Neutrophil (primary cell): ENCODE data around the gene MON2.

Experiments
- H3K27ac ChIP-seq: fragments of 200-600 bp; sonication (generic); 2 replicates; pipeline ENCODE4 v1.5.1; 2016; ENCODE audit warnings: mild to moderate bottlenecking, moderate library complexity
- H3K27me3 ChIP-seq: fragments of 200-600 bp; sonication (generic); 2 replicates; pipeline ENCODE4 v1.6.0; 2016; ENCODE audit warnings: mild to moderate bottlenecking
- H3K36me3 ChIP-seq: fragments of 200-600 bp; sonication (generic); 2 replicates; pipeline ENCODE4 v1.5.1; 2017
- H3K4me1 ChIP-seq, 2 experiments: fragments of 200-600 bp in 1 of 2; sonication (generic) in 1 of 2; 1 replicate in 1 of 2; 2 replicates in 1 of 2; pipeline versions ENCODE4 v1.5.1 to v1.6.1; 2013 to 2016; ENCODE audit warnings: low read depth in 1 of 2, low read length in 1 of 2, mild to moderate bottlenecking in 1 of 2, moderate library complexity in 1 of 2; ENCODE audit not compliant: control insufficient read depth in 1 of 2, insufficient read depth in 1 of 2
- H3K4me3 ChIP-seq, 2 experiments: fragments of 200-600 bp in 1 of 2; sonication (generic) in 1 of 2; 1 replicate in 1 of 2; 2 replicates in 1 of 2; pipeline ENCODE4 v1.5.1; 2013 to 2016; ENCODE audit warnings: low read depth in 1 of 2, low read length in 1 of 2, mild to moderate bottlenecking in 1 of 2, moderate library complexity in 1 of 2
- H3K9me3 ChIP-seq: fragments of 200-600 bp; sonication (generic); 2 replicates; pipeline ENCODE4 v1.5.1; 2016
- CTCF ChIP-seq: fragments of 200-600 bp; sonication (generic); IDR thresholded peaks from 2 replicates; pipeline ENCODE4 v1.5.1; 2016; ENCODE audit warnings: antibody characterized with exemption

Gene MON2

GRCh38 chr12:62466594-62467491 lies at the start of gene MON2:
MON2 (plus strand) TSS chr12:62466826; CDS start chr12:62467208, 382 bp downstream.
- Histone ChIP-seq H3K36me3 (no peaks in the 10 kb centered on the region), H3K4me1 (peaks cover 22 to 26% of the 10 kb centered on the region in 2 experiments), H3K27ac (peak within 1 kb of the TSS; percentile 81), H3K9me3 (no peaks in the 10 kb centered on the region), H3K4me3 (peak within 1 kb of the TSS; percentile 65 to 86), H3K27me3 (no peaks in the 10 kb centered on the region)
- peak; percentile 44 for TF ChIP-seq CTCF

GRCh38 chr12:62426089-62426488 lies 40.5 kb upstream of the MON2 start:
- H3K4me1 ChIP-seq = no peaks in the 10 kb centered on the region

GRCh38 chr12:62429457-62429856 lies 37.2 kb upstream of the MON2 start:
- Histone ChIP-seq H3K36me3 (no peaks in the 10 kb centered on the region), H3K27ac (no peak overlapping the region), H3K4me3 (no peak overlapping the region), H3K9me3 (peaks cover 7% of the 10 kb centered on the region), H3K4me1 (peaks cover 1 to 2% of the 10 kb centered on the region in 2 experiments), H3K27me3 (peaks cover 24% of the 10 kb centered on the region)
- no peak for TF ChIP-seq CTCF

More at GRCh38 chr12:62426089-62426488, 40.5 kb upstream of the MON2 start:
- Histone ChIP-seq H3K27ac (no peak overlapping the region), H3K27me3 (no peaks in the 10 kb centered on the region), H3K36me3 (no peaks in the 10 kb centered on the region), H3K4me3 (no peak overlapping the region), H3K9me3 (peaks cover 7% of the 10 kb centered on the region)
- no peak for TF ChIP-seq CTCF

- no peak overlapping the region for H3K27ac ChIP-seq
- TF ChIP-seq CTCF = no peak
Observed at GRCh38 chr12:62434494-62435302, 31.9 kb upstream of the MON2 start.

GRCh38 chr12:62435303-62436163 lies 31.1 kb upstream of the MON2 start:
- peak overlapping the region; percentile 50 to 59 for H3K4me3 ChIP-seq
- peaks cover 16 to 17% of the 10 kb centered on the region in 2 experiments for H3K4me1 ChIP-seq
- H3K27ac ChIP-seq = no peak overlapping the region
- H3K9me3 ChIP-seq = no peaks in the 10 kb centered on the region
- no peaks in the 10 kb centered on the region for H3K36me3 ChIP-seq
- TF ChIP-seq CTCF = no peak
- H3K27me3 ChIP-seq = peaks cover 42% of the 10 kb centered on the region

More at GRCh38 chr12:62434494-62435302, 31.9 kb upstream of the MON2 start:
- H3K9me3 ChIP-seq = no peaks in the 10 kb centered on the region
- peaks cover 42% of the 10 kb centered on the region for H3K27me3 ChIP-seq
- peaks cover 16 to 17% of the 10 kb centered on the region in 2 experiments for H3K4me1 ChIP-seq
- H3K36me3 ChIP-seq = no peaks in the 10 kb centered on the region
- peak overlapping the region; percentile 50 to 59 for H3K4me3 ChIP-seq
